Stimulated activated CD8-positive, alpha-beta memory T cell treated with anti-CD3 and anti-CD28 coated beads, Interleukin-4, amount 100 ng/mL, for 24 hours (primary cell): ENCODE data around the gene LARP1B.
"Not testable (repeated sequence)": the region's sequence is repeated elsewhere in the genome, so short reads cannot be mapped to it uniquely, and the experiment has no call there.

ENCODE experiments used
- DNase-seq: peaks from one replicate; pipeline ENCODE4 v3.0.0-alpha.2; 2020; ENCODE audit warnings: low read depth

Gene LARP1B

GRCh38 chr4:128225148-128225547, 164.0 kb downstream of the LARP1B start:
- DNase-seq, result no peak

GRCh38 chr4:128227991-128228571, 167.0 kb downstream of the LARP1B start:
- DNase-seq, result no peak

DNA sequence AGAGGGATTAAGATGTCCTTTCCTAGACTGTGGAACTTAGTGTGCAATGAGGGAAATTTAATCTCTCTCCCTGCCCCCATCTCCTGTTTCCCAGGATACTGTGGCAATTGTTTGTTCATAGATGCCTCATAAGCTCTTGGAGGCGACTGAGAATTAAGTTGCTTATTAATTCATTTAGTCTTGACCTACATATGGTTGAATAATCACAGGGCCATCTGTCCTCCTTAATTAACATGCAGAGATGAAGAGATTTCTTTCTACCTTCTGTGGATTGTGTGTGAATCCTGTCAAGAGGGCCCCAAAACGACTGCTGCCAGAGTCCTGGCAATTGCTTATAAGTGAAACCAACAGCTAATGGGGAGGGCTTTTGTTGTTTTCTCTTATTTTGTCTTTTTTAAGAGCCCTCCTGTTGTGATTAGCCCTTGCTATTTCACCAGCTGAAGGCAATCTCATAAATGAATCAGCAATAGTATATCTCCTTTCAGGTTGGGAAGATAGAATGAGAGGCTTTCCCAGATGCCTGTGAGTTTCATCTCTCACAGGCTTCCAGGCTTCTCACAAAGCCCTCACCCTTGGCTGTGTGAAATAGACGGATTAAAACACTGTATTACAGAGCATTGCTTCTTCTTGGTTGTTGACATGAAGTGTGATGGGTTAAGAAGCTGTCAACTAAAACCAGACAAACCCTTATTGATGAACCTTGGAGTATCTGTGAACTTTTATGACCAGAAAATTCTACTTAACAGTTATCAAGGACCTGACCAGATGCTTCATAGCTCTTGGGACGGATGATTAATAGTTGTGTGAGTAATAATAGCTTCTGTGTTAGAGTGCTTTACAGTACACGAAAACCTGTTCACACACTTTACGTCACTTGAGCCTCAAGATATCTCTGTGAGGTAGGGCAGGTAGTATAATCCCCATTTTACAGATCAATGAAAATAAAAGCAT, 168.0 kb downstream of the LARP1B start:
- no peak for DNase-seq

DNA sequence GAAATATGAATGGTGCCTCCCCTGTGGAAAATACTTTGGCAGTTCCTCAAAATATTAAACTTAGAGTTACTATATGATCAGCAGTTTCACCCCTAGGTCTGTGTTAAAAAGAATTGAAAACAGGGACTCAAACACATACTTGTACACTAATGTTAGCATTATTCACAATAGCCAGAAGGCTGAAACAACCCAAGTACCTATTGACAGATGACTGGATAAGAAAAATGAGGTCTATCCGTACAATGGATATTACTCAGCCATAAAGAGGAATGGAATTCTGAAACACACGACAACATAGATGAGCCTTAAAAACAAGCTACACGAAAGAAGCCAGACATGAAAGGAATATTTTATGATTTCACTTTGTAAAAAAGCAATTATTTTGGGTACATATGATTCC, 171.6 kb downstream of the LARP1B start:
- no peak for DNase-seq

DNA sequence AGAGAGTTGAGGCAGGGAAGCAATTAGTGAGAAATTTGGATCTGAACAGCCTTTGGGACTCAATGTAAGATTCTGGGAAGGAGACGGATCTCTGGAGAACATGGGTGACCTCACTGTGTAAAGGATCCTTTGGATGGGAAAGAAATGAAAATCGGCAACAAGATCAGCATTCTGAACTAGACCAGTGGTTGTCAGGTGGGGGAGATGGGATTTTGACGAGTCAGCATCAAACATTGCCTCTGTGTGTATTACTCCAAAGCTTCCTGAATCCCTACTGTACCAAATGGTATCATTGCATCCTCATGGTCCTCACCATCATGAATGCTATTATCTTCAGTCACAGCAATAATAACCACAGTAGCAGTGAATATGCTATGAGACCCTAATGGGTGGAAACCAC, 173.7 kb downstream of the LARP1B start:
- no peak for DNase-seq

DNA sequence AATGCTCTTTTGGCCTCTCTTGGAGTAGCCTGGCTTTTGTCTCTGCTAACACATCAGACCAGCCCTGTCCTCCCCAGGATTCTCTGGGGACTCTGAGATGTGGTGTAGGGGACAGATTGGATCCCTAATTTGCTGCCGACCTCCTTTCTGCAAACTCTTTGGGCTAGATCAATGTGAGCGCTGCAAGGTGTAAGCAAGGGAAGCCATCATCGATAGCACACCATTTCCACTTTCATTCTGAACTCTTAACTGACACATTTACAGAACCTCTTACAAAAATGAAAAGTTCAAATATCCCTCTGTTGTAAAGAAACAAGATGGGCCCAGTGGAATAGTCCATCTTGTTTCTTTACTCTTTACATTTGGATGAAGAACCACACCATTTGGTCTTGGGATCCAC, 179.9 kb downstream of the LARP1B start:
- DNase-seq, result no peak

DNA sequence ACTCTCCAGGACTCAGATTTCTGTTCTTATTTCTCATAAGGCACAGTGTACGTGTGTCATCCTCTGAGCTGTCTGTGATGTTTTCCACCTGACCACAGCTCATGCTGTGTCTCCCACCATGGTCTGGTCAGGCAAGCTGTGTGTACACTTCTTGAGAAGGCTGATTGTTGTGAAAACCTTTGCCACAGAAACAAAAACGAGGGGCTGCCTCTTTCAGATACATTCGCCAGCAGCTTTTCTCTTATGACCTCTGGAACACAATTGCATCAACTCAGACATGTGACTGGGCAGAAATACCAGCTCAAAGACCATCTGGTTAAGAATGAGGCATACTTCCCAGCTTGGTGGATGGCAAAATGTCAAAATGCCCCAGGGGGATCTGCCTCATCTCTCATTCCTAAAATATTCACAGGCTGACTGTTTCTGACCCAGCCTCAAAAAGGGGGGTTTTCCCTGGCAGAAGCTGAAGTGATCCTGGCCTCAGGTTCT, 180.4 kb downstream of the LARP1B start:
- DNase-seq, result no peak

DNA sequence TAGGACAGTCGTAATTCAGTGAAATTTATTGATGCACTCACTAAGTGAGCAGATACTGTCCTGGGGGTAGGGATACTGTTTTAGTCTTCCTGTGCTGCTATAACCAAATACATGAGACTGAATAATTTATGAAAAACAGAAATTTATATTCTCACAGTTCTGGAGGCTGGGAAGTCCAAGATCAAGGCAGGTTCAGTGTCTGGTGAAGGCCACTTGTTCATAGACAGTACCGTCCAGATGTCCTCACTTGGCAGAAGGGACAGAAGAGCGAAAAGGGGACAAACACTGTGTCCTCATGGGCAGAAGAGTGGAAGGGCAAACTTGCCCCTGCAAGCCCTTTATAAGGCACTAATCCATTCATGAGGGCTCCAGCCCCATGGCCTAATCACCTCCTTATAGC, 180.9 kb downstream of the LARP1B start:
- no peak for DNase-seq

- no peak for DNase-seq
Observed at GRCh38 chr4:128242601-128243000, 181.5 kb downstream of the LARP1B start.

GRCh38 chr4:128244379-128244778, 183.3 kb downstream of the LARP1B start:
- DNase-seq, result no peak

DNA sequence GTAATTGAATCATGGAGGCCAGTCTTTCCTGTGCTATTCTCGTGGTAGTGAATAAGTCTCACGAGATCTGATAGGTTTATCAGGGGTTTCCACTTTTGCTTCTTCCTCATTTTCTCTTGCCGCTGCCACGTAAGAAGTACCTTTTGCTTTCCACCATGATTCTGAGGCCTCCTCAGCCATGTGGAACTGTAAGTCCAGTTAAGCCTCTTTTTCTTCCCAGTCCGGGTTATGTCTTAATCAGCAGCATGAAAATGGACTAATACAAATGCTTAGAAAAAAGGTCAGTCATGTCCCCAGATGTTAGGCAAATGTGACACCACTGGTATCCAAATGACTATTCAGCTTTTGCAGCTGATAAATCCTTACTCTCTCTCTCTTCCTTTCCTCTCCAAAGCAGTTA, 184.3 kb downstream of the LARP1B start:
- DNase-seq, result not testable (repeated sequence)

GRCh38 chr4:128247906-128248305, 186.8 kb downstream of the LARP1B start:
- DNase-seq, result no peak

- DNase-seq, result no peak
Observed at GRCh38 chr4:128249787-128250668, 188.9 kb downstream of the LARP1B start.

- DNase-seq, result no peak
Observed at GRCh38 chr4:128255906-128256305, 194.8 kb downstream of the LARP1B start.

- no peak for DNase-seq
Observed at GRCh38 chr4:128256539-128256938, 195.4 kb downstream of the LARP1B start.

DNA sequence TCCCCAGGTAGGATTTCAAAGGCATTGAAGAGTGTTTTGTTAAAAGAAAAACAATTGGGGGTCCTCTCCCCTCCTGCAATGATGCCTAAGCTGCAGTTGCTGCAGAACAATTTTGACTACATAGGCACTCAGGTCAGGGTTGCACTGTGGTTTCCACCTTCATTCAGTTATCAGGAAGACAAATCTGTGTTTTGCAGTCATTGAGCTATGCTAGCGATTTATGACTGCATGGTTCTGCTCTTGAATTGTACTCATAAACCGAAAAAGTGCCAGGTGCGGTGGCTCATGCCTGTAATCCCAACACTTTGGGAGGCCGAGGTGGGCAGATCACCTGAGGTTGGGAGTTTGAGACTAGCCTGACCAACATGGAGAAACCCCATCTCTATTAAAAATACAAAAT, 197.1 kb downstream of the LARP1B start:
- not testable (repeated sequence) for DNase-seq

DNA sequence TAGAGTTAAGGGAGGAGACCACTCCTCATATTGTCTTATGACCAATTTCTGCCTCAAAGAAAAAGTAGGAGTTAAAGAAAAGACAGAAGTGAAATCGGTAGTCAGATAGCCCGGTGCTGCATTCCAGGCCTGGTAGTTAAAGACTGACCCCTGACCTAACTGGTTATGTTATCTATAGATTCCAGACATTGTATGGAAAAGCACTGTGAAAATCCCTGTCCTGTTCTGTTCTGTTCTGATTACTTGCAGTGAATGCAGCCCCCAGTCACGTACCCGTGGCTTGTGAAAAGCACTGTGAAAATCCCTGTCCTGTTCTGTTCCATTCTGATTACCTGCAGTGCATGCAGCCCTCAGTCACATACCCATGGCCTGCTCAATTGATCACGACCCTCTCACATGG, 198.8 kb downstream of the LARP1B start:
- not testable (repeated sequence) for DNase-seq
